Astrocyte of the hippocampus (primary cell): Measurements from ENCODE around the gene INPP5E.

Experiments
- DNase-seq: peaks from one replicate; pipeline ENCODE4 v3.0.0; 2011; ENCODE audit warnings: low read depth, low spot score

INPP5E gene

DNA sequence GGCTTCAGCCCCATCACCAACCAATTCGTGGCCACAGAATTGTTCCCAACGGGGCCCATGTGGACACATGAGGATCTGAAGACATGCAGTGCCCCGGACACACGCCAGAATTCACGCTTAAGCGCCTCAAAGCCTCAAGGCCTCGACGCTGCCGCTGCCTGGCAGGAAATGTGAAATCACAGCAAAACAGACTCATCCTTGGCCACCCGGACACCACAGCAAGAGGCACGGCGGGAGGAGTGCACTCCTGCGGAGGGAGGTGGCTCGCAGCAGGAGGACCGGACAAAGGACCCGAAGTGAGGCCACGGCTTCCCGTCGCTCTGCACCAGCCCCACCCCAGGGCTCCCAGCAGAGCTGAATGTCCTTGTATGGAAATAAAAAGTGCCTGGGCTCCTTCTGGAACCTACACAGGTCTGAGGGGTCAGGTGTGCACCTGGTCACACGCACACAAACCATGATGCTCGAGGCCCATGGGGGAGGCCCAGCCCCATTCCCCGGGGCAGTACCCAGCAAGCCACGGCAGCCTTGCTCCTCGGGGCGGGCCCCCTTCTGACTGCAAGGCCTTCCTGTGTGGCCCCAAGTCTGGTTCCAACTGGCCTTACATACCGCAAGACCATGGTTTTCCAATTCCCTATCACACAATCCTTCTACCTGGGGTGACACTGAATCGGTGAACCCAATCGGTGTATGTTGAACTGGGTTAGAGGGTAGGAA lies 33.2 kb upstream of the INPP5E start:
- no peak for DNase-seq

DNA sequence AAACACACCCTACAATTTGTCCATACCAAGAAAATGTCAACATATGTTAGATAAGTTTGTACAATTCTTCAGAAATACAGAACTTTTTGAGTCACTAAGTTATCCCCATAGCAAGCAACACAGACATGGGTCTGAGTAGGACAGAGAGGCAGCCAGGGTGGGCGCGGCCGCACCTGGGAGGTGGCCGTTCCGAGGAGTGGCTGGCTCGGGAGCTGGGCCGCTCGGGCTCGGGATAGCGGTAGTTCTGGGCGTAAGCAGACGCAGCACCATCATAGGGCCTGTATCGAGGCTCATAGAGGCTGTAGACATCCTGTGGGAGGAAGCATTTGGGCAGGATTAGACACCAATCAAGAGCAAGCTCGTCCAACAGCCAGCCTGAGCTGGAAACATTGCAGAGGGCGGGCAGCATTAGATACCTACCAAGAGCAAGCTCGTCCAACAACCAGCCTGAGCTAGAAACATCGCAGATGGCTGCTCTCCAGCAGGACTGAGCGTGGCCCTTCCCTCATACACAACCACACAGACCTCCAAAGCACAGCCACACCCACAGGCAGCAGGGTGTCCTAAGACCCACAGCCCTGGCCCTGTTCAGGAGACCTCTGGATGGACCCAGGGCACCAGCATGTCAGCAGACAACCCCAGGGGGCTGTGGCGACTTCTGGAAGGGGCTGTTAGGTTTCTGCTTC lies 32.3 kb upstream of the INPP5E start:
- DNase-seq, result no peak

DNA sequence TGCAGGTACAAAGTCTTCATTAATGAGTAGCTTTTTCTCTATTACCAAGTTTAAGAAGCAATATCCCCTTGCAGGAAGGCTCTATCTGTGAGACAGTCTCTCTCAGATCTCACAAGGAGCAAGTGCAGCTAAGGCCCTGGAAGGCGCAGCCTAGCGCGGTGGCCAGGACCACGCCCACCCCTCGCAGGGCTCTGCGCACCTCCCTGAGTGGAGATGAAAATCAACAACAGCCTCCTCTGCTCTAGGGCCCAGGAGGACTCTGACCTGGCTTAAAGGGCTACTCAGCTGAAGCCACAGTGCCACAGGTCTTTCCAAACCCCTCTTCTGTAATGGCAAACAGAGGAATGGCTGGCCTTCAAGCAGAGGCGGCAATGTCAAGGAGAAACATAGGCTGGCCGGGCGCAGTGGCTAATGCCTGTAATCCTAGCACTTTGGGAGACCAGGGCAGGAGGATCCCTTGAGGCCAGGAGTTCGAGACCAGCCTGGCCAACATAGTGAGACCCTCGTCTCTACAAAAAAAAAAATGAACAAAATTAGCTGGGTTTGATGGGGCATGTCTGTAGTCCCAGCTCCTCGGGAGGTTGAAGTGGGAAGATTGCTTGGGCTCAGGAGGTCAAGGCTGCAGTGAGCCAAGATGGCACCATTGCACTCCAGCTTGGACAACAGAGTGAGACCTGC lies 31.3 kb upstream of the INPP5E start:
- no peak for DNase-seq

DNA sequence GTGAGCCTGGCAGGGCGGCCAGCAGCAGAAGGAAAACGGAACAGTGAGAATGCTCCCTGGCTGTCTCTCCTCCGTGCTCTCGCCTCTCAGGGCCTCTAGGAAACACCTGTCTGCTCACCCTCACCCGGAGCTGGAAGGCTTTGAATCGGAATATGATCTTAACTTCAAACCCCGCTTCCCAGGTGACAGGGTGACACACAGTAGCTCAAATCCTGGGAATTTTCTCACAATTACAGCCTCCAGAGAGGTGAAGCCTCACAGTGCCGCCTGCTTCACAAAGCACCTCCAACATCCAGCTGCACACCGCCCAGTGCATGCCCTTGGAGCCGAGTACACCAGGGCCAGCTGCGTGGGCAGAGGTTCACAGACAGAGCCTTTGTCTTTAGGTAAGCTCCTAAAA lies 30.7 kb upstream of the INPP5E start:
- no peak for DNase-seq

DNA sequence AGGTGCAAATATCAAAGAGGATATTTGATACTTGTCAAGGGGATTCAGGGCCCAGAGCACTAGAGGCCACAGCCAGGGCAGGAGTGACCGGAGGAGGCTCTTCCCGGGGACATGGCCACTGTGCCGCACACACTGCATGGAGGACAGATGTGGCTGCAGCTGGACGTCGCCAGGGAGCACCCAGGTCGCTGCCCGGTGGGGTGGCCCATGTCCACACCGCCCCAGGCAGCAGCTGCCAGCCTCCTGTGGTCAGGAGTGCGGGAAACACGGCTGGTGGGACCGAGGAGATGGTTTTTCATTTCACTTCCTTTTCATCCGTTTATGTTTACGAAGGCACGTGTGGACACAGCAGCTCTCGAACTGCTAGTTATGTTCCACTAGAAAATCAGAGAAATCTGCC lies 28.1 kb upstream of the INPP5E start:
- DNase-seq, result no peak

DNA sequence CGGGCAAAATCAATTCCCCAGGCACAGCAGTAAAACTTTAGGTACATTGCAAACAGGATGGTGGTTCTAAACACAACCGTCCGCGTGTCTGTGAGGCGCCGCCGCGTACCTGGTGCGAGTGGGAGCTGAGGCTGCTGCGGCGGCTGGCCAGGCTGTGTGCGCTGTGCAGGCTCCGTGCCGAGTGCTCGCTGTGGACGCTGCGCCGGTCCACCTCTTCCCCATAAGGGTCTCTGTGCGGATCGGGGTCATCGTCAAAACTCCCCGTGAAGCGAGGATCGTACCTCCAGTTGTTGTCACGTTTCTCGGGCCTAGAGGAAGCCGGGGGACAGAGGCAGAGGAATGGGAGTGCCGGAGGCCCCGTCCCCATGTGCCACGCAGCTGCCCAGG lies 26.5 kb upstream of the INPP5E start:
- DNase-seq, result no peak

DNA sequence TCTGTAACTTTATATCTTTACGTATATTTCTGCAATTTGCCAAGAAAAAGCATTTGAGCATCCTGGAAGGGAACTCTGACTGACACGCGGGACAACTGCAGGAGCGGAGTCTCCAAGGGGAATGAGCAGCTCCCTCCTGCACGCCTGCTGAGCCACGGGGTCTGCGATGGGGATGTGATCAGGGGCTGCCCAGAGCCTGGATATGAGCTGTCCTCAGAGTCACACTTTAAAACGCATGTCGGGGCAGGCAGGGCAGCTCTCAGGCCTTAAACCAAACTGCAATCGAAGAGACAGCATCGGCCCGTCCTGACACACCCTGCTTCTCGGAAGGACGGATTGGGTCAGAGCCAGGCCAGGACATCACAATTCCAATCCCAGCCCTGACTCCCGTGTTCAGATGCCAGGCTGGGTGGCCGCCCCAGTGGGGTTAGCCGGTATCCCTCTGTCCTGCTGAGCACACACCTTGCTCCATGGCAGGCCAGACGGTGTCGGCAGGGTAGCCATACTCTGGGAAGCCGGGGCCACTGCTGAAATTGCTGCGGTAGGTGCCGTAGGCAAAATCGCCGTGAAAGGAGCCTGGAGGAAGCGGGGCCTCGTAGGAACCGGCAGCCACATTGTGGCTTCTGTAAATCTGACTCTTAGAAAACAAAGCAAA lies 26.0 kb upstream of the INPP5E start:
- no peak for DNase-seq

DNA sequence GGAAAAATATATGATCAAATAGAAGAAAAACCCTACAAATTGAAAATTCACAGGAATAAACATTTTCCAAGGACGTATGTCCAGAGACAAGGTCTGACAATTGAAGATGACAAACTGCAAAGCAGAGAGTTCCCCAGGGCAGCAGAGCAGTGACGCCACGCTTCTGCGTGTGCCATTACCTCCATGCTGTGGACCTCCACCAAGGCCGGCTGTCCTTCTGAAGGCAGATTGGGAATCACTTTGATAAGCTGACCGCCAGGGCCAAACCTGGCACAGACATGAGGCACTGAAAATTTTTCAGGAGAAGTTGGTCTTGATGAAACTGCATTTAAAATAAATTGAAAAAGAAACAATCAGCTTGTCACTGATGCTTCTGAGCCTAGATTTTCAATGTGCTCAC lies 24.6 kb upstream of the INPP5E start:
- no peak for DNase-seq

DNA sequence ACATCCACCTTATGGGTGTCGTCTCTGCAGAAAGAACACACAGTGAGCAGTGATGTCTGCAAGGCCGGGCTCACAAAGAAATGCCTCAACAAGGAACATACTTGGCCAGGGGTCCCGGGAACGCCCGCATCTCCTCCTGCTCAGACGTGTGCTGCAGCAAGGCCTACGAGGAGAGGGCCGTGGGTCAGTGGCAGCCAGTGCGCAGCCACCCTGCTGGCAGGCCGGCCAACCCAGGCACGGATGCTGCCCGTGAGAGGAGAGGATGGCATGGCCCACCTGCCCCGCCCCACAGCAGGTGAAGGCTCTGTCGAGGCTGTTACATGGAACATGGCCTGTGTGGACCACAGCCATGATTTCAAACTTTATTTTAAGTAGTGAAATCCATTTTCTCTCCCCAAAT lies 23.9 kb upstream of the INPP5E start:
- no peak for DNase-seq

DNA sequence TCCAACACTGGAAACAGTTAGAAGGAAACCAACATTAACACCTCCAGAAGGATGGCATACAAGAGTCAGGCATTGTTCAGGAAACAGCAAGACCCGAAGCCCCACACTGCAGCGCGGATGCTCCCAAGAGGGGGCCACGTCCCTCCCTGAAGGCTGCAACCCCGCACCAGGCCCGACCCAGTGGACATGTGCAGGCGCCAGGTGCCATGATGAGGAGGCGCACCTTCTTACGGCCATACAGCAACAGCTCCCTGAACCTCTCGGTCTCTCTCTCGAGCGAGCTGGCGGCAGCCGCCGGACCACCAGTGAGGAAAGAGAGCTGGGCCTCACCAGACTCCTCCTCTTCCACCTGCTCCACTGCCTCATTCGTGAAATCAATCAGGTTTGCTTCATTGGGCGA lies 23.0 kb upstream of the INPP5E start:
- DNase-seq, result no peak

DNA sequence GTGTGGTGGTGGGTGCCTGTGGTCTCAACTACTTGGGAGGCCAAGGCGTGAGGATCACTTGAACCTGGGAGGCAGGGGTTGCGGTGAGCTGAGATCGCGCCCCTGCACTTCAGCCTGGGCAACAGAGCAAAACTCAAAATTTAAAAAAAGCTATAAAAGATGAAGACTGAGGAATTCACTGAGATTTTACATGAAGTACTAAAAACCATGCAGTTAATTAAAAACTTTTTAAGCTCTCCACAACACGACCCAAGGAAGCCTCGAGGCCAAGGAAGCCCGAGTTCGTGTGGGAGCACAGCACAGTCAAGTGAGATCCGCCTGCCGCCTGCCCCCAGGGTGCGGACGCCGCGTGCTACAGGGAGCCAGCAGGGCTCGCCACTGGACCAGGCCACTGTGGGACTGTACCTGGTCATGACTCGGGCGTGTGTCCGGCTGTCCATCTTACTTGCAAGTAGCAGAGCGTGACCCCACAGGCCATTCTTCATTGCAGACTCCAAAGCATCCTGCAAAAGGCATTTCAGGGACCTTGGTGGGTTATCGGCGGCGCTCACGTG lies 21.2 kb upstream of the INPP5E start:
- no peak for DNase-seq

DNA sequence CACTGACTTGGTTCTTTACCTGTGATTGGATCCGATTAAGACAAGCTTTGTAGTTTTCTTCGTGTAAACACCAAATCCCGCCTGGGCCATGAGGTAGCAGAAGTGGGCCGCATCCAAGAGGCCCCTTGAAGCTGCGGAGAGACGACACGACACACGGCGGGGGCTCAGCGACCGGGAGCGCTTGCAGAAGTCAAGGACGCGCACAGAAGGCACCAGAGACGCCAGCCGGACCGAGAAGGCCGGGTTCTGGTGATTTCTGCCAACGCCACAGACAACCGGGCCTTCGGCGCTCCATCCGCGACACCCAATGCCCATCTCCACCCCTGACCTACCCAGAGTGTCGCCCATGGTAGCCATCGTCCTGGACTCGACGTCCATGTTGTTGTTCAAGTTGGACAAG lies 19.8 kb upstream of the INPP5E start:
- DNase-seq, result no peak

DNA sequence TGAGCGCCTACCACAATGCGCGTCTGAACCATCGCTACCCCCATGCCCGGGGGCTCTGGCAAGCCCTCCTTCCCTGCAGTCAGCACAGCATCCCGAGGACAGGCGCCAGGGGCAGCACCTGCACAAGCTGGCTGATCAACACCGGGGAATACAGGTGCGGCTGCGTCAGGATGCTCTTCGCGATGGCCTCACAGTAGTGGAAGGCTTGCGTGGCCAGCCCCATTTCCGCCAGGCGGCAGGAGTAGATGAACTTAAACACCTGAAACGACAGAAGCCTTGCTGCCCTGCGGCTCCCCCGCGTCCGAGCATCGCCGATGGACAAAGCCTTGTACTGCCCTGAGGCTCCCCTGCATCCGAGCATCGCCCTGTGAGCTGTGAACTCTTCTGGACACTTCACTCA lies 17.7 kb upstream of the INPP5E start:
- no peak for DNase-seq

DNA sequence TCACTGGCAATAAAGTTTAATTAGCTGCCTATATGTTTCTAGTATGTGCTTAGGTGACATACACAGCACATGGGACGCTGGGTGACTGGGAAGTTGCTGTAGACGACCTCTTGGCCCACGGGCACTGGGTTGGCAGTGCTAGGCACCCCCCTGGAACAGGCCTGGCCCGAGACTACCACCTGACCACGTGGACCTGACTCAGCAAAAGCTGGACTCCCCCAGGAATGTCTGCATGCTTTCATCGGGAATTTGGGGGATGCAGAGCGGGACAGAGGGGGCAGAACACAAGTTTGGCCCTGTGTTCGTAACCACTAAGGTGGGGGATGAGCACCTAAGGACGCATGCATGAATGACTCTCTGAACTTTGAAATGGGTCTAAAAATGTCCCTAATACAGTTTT lies 16.6 kb upstream of the INPP5E start:
- no peak for DNase-seq

DNA sequence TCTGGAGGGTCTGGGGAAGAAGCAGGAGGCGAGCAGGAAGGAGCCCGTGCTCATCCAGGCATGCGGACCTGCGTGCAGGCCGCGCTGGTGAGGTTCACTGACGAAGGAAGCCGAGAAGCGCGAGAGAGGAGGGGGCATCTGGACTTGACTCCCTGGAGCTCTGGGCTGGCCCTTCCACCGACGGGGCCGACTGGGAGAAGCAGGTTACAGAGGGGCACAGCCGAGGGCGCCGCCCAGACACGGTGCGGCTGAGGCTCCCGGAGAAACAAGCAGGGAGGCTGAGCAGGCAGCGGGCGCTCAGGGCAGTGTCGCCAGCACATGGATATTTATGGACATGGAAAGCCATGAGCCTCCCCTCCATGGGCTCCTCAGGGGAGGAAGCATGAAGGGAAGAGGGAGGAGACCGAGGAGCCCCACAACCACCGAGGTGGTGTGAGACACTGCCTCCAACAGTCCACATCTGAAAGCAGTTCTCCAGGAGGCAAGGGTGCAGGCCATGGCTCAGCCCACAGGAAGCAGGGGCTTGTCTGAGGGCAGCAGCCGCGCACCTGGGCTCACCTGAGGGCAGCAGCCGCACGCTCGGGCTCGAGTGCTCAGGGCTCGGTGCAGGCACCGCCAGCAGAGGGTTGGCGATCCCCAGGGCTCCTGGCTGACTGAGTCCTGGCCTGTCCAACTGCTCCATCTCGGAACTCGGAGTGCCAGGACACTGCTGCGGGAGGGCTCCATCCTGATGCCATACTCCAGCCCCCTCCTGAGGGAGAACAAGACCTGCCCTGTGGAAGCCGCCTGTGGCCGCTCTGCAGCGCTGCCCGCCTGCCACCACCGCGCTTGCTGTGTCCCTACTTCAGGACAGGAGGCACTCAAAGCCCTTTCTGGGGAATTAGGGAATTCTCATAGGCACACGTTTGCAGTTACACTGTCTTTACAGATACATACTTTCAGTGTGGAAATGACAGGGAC lies 15.7 kb upstream of the INPP5E start:
- DNase-seq, result no peak

DNA sequence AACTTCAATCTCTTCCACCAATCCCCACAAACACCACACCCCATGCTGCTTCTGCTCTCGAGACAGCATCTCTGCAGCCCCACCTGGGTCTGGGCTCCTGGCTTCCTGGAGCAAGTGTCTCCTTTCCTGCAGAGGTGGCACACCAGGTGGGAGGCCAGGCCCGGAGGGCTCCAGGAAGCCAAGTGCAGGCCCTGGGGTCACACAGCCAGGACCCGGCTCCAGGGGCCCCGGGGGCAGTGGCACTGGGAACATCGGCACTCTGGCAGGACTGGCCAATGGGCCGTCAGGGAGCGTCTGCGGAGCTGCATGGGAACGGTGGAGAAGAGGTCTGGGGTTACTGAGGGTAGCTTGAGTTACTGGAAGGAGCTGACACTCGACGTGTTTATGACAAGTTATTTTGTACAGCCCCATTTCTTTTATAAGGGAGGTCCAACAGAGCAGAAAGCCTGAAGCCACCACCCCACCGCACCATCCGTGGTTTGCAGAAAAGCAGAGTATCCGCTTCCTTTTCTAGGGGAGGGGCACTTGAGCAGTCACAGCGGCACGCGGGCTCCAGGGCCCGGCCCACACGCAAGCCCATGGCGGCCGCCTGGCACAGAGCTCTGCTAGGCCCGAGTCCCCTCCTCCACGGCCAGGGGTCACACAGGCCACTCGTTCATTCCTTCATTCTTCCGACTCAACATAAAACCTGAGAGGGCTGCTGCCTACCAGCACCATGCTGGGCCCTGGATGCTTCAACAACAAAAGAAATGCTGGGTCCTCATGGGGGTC lies 14.6 kb upstream of the INPP5E start:
- DNase-seq, result no peak

DNA sequence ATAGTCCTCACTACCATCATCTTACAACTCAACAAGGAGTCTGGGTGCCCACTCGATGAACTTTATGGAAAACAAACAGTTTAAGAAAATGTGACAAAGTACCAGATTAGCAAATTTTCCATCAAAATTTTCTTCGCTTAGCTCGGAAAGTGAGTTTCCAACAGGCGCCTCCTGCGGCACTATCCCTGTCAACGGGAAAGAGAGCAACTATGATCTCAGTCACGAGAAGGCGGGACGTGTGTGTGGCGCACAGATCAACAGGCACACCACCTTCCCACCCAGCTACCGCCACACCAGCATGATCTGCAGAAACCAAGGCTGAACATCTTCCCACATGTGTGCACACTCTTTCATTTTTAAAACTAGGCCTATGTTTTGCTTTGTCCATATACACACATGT lies 13.7 kb upstream of the INPP5E start:
- no peak for DNase-seq

DNA sequence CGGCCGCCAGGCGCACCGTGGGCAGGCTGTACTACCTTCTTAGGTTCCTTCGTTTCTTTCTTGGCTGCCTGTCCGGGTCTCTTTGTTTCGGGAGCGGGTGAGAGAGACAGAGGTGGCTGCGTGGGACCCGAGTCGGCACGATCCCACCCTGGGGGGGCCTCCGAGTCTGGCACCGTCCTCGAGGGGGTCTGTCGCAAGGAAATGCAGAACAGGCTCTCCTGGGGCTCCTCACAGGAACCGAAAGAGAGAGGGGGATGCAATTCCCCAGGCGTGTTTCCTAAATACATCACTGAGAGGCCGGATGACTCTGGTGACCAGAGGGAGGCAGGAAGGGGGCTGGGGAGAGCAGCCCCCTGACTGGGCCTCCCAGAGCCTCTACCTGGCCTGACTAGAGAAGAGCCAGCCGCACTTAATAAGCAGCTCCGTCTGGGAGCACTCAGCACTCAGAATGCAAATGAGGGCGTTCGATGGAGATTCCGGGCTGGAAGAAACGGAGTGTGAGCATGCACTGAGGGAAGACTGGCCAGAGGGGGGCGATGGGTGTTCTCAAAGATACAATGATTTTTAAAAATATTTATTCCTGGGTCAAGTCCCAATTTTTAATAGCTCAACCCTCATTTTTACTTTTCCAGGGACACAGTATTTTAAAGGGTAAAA lies 11.7 kb upstream of the INPP5E start:
- DNase-seq, result no peak

DNA sequence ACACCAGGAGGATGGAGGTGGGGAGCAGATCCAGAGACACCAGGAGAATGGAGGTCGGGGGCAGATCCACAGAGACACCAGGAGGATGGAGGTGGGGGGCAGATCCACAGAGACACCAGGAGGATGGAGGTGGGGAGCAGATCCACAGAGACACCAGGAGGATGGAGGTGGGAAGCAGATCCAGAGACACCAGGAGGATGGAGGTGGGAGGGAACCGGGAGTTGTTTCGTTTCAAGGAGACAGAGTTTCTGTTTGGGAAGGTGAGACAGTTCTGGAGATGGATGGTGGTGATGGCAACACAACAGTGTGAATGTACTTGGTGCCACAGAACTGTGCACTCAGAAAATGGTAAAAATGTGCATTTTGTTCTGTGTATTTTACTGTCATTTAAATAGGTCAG lies 9.0 kb upstream of the INPP5E start:
- DNase-seq, result no peak
